ENCODE results near the gene PACSIN1.

GRCh38 chr6:34535646-34536045, 69.8 kb downstream of the PACSIN1 start:
- TF ChIP-seq TOX (CRISPR knock-in tag; IDR thresholded peaks at IDR 0.05; ENCODE audit: borderline replicate concordance): no peak
- TF ChIP-seq CSRNP3 (CRISPR knock-in tag; IDR thresholded peaks at IDR 0.05): no peak

Measured in SK-N-SH treated with all-trans-retinoic acid at 6 μM for 48 hours (cell line).